Activated naive CD4-positive, alpha-beta T cell treated with anti-CD3 and anti-CD28 coated beads, Interleukin-2, amount 10 ng/mL, durations not matched to agents 7 days and 5 days (primary cell): ENCODE results near the gene HP.
"Not testable (repeated sequence)": the region's sequence is repeated elsewhere in the genome, so short reads cannot be mapped to it uniquely, and the experiment has no call there.

Experiments
- CTCF ChIA-PET: fragments of 350-600 bp; sonication (Branson Sonifier 250); formaldehyde crosslinking; loops from one replicate; lab custom pipeline; 2021; ENCODE audit warnings: antibody characterized with exemption; lab: Charles Lee
- DNase-seq: peaks from one replicate; pipeline ENCODE4 v3.0.0-alpha.2; 2020
- H3K27ac Mint-ChIP-seq: one replicate; pipeline ENCODE4 v1.8.0; 2021; ENCODE audit warnings: mild to moderate bottlenecking, moderate library complexity, mixed read lengths
- H3K27me3 Mint-ChIP-seq: one replicate; pipeline ENCODE4 v1.8.0; 2021; ENCODE audit warnings: mild to moderate bottlenecking, mixed read lengths
- H3K36me3 Mint-ChIP-seq: one replicate; pipeline ENCODE4 v1.8.0; 2021; ENCODE audit warnings: mixed read lengths
- H3K4me1 Mint-ChIP-seq: one replicate; pipeline ENCODE4 v1.8.0; 2021; ENCODE audit warnings: mixed read lengths
- H3K4me3 Mint-ChIP-seq: one replicate; pipeline ENCODE4 v1.8.0; 2021; ENCODE audit warnings: mild to moderate bottlenecking, moderate library complexity, mixed read lengths
- H3K9me3 Mint-ChIP-seq: one replicate; pipeline ENCODE4 v1.8.0; 2021; ENCODE audit warnings: mixed read lengths

Gene HP, protein sequence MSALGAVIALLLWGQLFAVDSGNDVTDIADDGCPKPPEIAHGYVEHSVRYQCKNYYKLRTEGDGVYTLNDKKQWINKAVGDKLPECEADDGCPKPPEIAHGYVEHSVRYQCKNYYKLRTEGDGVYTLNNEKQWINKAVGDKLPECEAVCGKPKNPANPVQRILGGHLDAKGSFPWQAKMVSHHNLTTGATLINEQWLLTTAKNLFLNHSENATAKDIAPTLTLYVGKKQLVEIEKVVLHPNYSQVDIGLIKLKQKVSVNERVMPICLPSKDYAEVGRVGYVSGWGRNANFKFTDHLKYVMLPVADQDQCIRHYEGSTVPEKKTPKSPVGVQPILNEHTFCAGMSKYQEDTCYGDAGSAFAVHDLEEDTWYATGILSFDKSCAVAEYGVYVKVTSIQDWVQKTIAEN

DNA sequence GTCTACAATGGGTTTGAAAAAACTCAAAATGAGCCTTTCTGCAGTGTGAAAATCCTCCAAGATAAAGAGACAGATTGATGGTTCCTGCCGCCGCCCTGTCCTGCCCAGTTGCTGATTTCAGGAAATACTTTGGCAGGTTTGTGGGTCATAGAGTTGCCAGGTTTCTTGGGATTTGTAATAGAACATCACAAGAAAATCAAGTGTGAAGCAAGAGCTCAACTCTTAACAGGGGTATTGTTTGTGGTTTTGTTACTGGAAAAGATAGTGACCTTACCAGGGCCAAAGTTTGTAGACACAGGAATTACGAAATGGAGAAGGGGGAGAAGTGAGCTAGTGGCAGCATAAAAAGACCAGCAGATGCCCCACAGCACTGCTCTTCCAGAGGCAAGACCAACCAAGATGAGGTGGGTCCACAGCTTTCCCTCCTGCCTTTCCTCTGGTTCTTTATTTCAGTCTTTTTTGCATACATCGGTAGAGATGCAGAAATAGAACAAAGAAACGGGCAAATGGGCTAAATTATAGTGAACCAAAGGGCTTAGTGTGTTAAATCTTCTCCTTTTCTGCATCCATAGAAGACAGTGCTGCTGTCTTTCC is at the start of gene HP:
HP (plus strand) TSS at position 252 of the 594 bp plus-strand sequence; CDS start at position 400, 148 bp downstream.
- DNase-seq, H3K36me3 Mint-ChIP-seq, H3K4me1 Mint-ChIP-seq, H3K27ac Mint-ChIP-seq, H3K4me3 Mint-ChIP-seq, H3K9me3 Mint-ChIP-seq, H3K27me3 Mint-ChIP-seq: not testable (repeated sequence)
- CTCF ChIA-PET: interaction anchor here (1.1 kb wide), 1 partner anchor 9 kb away, joined by 4 read pairs; the partner anchor contains the start of gene HPR

DNA sequence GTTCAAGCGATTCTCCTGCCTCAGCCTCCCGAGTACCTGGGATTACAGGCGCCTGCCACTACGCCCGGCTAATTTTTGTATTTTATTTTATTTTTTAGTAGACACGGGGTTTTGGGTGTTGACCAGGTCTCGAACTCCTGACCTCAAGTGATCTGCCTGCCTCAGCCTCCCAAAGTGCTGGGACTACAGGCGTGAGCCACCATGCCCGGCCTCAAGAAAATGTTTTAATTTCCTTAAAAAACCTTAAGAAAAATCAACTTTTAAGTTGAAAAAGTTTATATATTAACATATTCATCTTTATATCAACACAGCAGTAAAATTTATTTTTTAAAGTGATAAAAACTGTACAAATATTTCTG is 46.3 kb upstream of the HP start:
- H3K4me3 Mint-ChIP-seq: peak overlapping the region; percentile 95

DNA sequence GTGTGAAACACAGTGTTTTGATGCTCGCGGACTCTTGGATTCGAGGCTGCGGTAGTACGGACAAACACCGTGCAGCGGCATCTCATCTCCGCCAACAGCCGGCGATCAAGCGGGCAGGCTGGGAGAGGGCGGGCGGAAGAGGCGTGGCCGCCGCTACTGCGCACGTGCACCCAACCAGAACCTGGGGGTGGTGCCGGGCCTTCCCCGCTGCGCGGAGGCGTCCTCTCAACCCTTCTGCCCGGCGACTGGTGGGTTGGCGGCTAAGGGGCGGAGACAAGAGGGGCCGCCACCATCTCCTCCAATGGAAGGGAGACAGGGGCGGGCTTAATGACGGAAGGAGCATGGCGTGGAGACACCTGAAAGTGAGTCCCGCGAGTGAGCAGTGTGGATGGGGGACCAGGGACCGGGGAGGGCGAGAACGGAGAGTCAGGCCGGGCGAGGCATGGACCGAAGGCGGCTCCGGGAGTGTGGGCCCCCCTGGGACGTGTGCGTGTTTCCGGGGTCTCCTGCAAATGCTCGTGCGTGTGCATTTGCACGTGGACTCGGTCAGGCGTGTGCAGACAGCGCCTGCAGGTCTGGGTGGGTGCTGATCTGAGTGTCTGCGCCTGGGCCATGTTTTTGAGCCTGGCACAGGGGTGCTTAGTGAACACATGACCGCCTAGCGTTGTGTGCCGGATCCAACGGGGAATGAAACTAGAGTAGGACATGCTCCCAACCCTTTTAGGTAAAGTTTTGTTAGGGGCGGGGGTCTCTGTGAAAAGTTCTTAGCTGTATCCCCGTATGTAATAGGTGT is 45.7 kb upstream of the HP start, which contains the start of gene DHODH:
DHODH (plus strand) TSS at position 321 of the 793 bp plus-strand sequence; CDS start at position 342, 21 bp downstream.
- H3K4me1 Mint-ChIP-seq: peaks cover 18% of the 10 kb centered on the region
- CTCF ChIA-PET: no interaction called here
- no peaks in the 10 kb centered on the region for H3K27me3 Mint-ChIP-seq
- peak; percentile 99 for DNase-seq
- peak within 1 kb of the TSS; percentile 95 for H3K4me3 Mint-ChIP-seq
- peak within 1 kb of the TSS; percentile 90 for H3K27ac Mint-ChIP-seq
- H3K9me3 Mint-ChIP-seq: no peaks in the 10 kb centered on the region
- peaks cover 6% of the 10 kb centered on the region for H3K36me3 Mint-ChIP-seq

More for the DNA sequence above, 46.3 kb upstream of the HP start:
- DNase-seq, H3K9me3 Mint-ChIP-seq, H3K36me3 Mint-ChIP-seq, H3K27me3 Mint-ChIP-seq, CTCF ChIA-PET, H3K27ac Mint-ChIP-seq: not testable (repeated sequence)
- H3K4me1 Mint-ChIP-seq: peaks cover 18% of the 10 kb centered on the region

DNA sequence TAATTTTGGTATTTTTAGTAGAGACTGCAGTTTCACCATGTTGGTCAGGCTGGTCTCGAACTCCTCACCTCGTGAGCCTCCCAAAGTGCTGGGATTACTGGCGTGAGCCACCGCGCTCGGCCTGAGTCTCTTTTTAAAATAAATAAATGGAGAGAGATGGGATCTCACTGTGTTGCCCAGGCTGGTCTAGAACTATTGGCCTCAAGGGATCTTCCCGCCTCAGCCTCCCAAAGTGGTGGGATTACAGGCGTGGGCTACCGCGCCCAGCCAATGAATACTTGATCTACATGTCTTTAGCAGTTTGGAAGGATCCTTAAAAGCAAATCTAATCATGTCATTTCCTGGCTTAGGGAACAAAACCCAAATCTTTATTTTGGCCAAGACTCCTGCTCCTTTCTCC is 44.5 kb upstream of the HP start:
- no peak overlapping the region for H3K27ac Mint-ChIP-seq
- no peaks in the 10 kb centered on the region for H3K9me3 Mint-ChIP-seq
- peak overlapping the region; percentile 72 for H3K4me3 Mint-ChIP-seq
- no peaks in the 10 kb centered on the region for H3K27me3 Mint-ChIP-seq
- no peak for DNase-seq
- CTCF ChIA-PET: no interaction called here
- H3K4me1 Mint-ChIP-seq: peaks cover 18% of the 10 kb centered on the region
- H3K36me3 Mint-ChIP-seq: peaks cover 8% of the 10 kb centered on the region

DNA sequence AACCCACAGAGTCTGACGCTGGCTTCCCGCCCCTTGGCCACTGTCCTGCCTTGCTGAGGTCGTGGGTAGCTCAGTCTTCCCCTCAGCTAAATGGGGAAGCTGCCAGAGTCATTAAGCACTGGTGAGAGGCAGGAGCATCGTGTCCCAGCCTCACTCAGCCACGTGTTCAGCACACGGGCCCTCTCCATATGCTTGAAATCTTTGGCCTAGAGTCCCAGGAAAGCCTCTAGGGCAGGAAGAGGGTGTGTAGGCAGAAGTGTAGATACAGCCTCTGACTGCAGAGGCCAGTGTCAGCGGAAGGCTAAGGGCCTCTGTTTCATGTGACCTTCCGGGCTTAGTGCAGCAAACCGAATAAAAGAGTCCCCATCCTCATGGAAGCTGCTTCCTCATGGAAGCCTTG is 41.7 kb upstream of the HP start:
- CTCF ChIA-PET: no interaction called here

DNA sequence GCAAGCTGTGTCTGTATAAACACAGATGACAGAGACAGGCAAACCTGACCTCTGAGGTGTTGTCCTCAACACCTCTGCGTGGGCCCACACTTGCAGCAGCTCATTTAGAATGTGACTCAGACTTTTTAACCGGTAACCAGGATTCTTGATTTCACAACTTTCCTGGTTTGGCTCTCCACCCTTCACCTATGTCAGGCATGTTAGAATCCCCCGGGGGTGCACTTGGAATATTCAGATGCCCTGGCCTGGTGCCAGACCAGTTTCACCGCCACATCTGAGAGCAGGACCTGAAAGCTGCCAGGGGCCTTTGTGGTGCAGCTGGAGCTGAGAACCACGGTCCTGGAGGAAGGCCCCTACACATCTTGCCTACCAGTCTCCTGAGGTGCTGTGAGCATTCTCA is 40.9 kb upstream of the HP start:
- DNase-seq: no peak
- H3K4me3 Mint-ChIP-seq: no peak overlapping the region
- no peak overlapping the region for H3K27ac Mint-ChIP-seq
- CTCF ChIA-PET: no interaction called here
- peaks cover 11% of the 10 kb centered on the region for H3K36me3 Mint-ChIP-seq
- H3K4me1 Mint-ChIP-seq: peaks cover 16% of the 10 kb centered on the region
- H3K27me3 Mint-ChIP-seq: no peaks in the 10 kb centered on the region
- H3K9me3 Mint-ChIP-seq: no peaks in the 10 kb centered on the region

More for the DNA sequence above, 41.7 kb upstream of the HP start:
- H3K27ac Mint-ChIP-seq: no peak overlapping the region
- no peaks in the 10 kb centered on the region for H3K27me3 Mint-ChIP-seq
- H3K4me1 Mint-ChIP-seq: peaks cover 18% of the 10 kb centered on the region
- H3K36me3 Mint-ChIP-seq: peaks cover 8% of the 10 kb centered on the region
- H3K4me3 Mint-ChIP-seq: no peak overlapping the region
- no peak for DNase-seq
- no peaks in the 10 kb centered on the region for H3K9me3 Mint-ChIP-seq

DNA sequence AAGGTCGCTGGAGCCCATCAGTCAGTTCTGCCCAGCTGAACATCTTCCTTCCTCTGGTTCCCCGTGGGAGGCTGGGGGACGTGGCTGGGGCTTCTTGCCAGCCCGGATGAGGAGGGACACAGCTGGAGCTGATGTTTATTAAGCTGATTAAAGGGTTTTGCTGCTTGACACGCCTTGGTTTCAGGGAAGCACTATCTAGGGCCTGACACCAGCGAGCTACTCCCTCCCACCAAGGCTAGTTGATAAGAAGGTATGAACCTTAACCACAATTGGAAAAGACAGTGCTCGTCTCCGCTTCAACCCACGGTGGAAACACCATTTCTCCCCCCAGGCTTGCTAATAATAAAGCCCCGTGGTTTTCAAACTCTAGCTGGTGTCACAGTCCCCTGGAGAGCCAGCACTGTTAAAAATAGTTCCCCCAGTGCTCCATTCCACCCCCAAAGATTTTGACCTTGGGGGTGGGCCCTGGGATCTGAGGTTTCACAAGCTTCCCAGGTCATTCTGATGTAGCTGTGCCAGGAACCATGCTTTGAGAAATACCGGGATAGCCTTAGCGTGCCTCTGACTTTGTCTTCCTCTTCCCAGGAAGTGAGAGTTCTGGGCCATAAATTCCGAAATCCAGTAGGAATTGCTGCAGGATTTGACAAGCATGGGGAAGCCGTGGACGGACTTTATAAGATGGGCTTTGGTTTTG is 40.3 kb upstream of the HP start:
- peaks cover 10% of the 10 kb centered on the region for H3K4me1 Mint-ChIP-seq
- H3K9me3 Mint-ChIP-seq: no peaks in the 10 kb centered on the region
- H3K27me3 Mint-ChIP-seq: no peaks in the 10 kb centered on the region
- H3K4me3 Mint-ChIP-seq: no peak overlapping the region
- CTCF ChIA-PET: no interaction called here
- H3K36me3 Mint-ChIP-seq: peaks cover 10% of the 10 kb centered on the region
- DNase-seq: no peak
- no peak overlapping the region for H3K27ac Mint-ChIP-seq

DNA sequence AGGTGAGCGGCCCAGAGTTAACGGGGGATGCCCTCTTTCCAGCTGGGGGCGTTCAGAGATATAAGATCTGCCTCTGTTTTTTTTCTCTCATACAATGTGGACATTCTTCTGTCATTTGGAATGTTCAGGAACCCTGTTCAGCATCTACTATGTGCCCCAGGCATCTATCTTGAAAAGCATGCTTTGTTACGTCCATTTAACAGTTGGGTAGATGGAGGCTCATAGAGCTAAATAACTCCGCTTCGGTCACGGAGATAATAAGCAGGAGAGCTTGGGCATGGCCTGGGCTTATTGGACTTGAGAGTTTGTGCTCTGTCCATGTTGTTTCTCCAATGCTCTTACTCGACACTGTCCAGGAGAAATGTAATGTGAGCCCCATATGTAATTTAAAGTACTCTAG is 39.6 kb upstream of the HP start:
- CTCF ChIA-PET: no interaction called here
- Mint-ChIP-seq H3K27me3 (no peaks in the 10 kb centered on the region), H3K27ac (no peak overlapping the region), H3K4me1 (peaks cover 9% of the 10 kb centered on the region), H3K36me3 (peaks cover 12% of the 10 kb centered on the region), H3K9me3 (no peaks in the 10 kb centered on the region), H3K4me3 (no peak overlapping the region)
- DNase-seq: no peak

DNA sequence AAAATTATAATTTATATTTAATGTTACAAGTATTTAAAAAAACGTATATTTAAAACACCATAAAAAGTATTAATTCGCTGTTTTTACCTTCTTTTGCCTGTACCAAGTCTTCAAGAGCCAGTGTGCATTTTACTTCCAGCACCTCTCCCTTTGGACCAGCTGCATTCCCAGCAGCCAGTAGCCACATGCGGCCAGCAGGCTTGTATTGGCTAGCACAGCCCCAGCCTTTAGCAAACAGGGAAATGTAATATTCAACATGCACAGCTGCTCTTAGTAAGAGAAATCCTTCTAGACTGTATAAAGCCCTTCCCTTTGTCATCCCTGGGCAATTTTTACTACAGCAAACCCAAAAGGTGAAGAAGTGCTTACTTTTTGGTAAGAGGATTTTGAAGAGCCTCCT is 39.2 kb upstream of the HP start:
- Mint-ChIP-seq H3K27me3 (no peaks in the 10 kb centered on the region), H3K9me3 (no peaks in the 10 kb centered on the region), H3K4me3 (no peak overlapping the region), H3K4me1 (peaks cover 4% of the 10 kb centered on the region), H3K27ac (no peak overlapping the region), H3K36me3 (peaks cover 11% of the 10 kb centered on the region)
- CTCF ChIA-PET: no interaction called here
- DNase-seq: no peak

DNA sequence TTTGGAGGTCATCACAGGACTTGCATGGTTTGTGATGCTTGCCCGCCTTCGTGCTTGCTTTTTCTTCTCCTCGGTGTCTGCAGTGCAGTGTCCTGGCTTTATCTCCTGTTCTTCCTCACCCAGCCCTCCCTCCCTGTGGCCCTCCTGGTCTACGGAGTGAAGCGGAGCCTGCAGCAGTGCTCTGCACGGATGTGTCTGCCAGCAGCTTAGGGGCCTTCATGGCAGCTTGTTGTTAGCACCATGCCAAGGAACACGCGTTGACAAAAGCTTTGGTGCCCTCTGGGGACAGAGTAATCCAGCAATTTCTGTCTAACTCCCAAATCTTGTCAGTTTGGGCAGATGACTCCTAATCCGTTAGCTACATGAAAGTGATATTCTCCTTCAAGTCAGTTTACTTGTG is 35.8 kb upstream of the HP start:
- H3K36me3 Mint-ChIP-seq: peaks cover 15% of the 10 kb centered on the region
- no peaks in the 10 kb centered on the region for H3K9me3 Mint-ChIP-seq
- no peaks in the 10 kb centered on the region for H3K27me3 Mint-ChIP-seq
- no peaks in the 10 kb centered on the region for H3K4me1 Mint-ChIP-seq
- DNase-seq: no peak
- H3K27ac Mint-ChIP-seq: no peak overlapping the region
- no peak overlapping the region for H3K4me3 Mint-ChIP-seq
- CTCF ChIA-PET: no interaction called here

DNA sequence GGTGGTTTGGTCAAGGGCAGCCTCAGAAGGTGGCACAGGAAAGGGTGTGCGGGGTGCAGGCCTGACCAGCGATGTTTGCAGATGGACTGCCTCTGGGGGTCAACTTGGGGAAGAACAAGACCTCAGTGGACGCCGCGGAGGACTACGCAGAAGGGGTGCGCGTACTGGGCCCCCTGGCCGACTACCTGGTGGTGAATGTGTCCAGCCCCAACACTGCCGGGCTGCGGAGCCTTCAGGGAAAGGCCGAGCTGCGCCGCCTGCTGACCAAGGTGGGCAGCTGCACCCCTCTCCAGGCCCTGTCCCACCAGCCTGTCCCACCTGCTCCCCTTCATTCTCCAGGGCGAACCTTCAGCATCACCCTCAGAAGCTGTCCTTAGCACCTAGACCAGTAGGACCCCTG is 33.3 kb upstream of the HP start:
- Mint-ChIP-seq H3K27me3 (no peaks in the 10 kb centered on the region), H3K27ac (no peak overlapping the region), H3K9me3 (no peaks in the 10 kb centered on the region), H3K4me1 (no peaks in the 10 kb centered on the region), H3K36me3 (peaks cover 22% of the 10 kb centered on the region), H3K4me3 (no peak overlapping the region)
- CTCF ChIA-PET: no interaction called here
- DNase-seq: no peak

DNA sequence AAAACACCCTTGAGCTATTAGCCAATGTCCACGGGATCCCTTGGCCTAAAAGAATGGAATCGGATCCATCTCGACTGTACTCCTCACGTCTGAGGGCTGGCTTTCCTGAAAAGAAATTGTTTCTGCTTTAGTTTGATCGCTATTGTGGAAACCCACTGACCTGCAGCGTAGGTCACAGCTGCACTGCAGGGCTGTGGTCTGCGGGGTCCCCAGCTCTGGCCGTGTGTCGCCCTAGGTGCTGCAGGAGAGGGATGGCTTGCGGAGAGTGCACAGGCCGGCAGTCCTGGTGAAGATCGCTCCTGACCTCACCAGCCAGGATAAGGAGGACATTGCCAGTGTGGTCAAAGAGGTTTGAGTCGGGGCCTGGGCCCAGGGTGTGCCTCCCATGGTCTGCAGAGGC is 32.2 kb upstream of the HP start:
- H3K27me3 Mint-ChIP-seq: no peaks in the 10 kb centered on the region
- no peak for DNase-seq
- CTCF ChIA-PET: interaction anchor here (0.6 kb wide), 1 partner anchor 325 kb away, joined by 4 read pairs; no protein-coding TSS in a partner anchor
- no peaks in the 10 kb centered on the region for H3K9me3 Mint-ChIP-seq
- H3K4me1 Mint-ChIP-seq: no peaks in the 10 kb centered on the region
- H3K36me3 Mint-ChIP-seq: peaks cover 22% of the 10 kb centered on the region
- no peak overlapping the region for H3K4me3 Mint-ChIP-seq
- no peak overlapping the region for H3K27ac Mint-ChIP-seq

DNA sequence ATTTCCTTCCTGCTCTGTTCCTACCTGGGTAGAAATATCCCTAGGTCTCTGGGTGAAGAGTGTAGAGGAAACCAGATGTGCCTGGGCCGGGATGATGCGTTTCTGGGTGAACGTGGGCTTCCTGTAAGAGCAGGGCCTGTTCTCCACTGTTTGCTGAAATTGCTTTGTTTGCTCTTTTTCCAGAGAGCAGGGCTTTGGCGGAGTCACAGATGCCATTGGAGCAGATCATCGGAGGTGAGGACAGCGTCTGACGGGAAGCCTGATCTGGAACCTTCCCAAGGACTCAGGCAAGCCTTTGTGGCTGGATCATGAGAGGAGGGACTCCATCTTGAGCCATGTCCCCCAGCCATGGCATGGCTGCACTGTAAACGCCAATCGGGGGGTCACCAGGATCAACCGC is 30.3 kb upstream of the HP start:
- no peak for DNase-seq
- Mint-ChIP-seq H3K4me3 (no peak overlapping the region), H3K4me1 (no peaks in the 10 kb centered on the region), H3K27ac (no peak overlapping the region), H3K36me3 (peaks cover 24% of the 10 kb centered on the region), H3K9me3 (no peaks in the 10 kb centered on the region), H3K27me3 (no peaks in the 10 kb centered on the region)
- CTCF ChIA-PET: no interaction called here

DNA sequence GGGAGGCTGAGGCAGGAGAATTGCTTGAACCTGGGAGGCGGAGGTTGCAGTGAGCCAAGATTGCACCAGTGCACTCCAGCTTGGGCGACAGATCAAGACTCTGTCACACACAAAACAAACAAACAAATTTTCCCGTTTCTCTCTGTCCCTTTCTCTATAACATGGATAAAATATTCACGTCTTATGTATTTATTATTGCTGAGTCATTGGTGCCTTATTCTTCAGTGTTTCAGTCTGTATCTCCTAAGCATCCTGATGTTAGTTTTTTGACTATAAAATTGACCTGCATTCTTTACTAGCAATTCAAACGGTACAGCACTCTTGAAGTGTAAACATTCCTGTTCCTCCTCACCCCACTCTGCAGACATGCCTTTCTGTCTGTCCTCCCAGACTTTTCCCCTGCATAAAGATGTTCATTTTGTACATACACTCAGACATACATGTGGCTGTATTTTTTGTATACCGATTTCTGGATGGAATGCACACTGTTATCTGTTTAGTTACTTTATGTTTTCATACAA is 29.4 kb upstream of the HP start:
- Mint-ChIP-seq H3K9me3 (no peaks in the 10 kb centered on the region), H3K27ac (no peak overlapping the region)

More for the DNA sequence above, 29.4 kb upstream of the HP start:
- H3K36me3 Mint-ChIP-seq: peaks cover 21% of the 10 kb centered on the region
- CTCF ChIA-PET: no interaction called here
- no peak overlapping the region for H3K4me3 Mint-ChIP-seq
- DNase-seq: no peak
- H3K27me3 Mint-ChIP-seq: no peaks in the 10 kb centered on the region
- no peaks in the 10 kb centered on the region for H3K4me1 Mint-ChIP-seq
